WI38 (cell line): ENCODE data around the gene MRPS26.

Experiments
- H3K4me3 ChIP-seq: 2 replicates; pipeline ENCODE4 v1.5.1; 2011; ENCODE audit warnings: low read depth, mild to moderate bottlenecking, control low read depth, low read length
- TF ChIP-seq, protein P1 (sequence below): IDR thresholded peaks from 2 replicates; pipeline ENCODE4 v1.5.1; 2012; ENCODE audit warnings: low read depth, mild to moderate bottlenecking, control low read depth, low read length

Gene MRPS26

GRCh38 chr20:3031524-3032147 lies 14.2 kb upstream of the MRPS26 start:
- no peak overlapping the region for H3K4me3 ChIP-seq
- TF ChIP-seq, protein P1, sequence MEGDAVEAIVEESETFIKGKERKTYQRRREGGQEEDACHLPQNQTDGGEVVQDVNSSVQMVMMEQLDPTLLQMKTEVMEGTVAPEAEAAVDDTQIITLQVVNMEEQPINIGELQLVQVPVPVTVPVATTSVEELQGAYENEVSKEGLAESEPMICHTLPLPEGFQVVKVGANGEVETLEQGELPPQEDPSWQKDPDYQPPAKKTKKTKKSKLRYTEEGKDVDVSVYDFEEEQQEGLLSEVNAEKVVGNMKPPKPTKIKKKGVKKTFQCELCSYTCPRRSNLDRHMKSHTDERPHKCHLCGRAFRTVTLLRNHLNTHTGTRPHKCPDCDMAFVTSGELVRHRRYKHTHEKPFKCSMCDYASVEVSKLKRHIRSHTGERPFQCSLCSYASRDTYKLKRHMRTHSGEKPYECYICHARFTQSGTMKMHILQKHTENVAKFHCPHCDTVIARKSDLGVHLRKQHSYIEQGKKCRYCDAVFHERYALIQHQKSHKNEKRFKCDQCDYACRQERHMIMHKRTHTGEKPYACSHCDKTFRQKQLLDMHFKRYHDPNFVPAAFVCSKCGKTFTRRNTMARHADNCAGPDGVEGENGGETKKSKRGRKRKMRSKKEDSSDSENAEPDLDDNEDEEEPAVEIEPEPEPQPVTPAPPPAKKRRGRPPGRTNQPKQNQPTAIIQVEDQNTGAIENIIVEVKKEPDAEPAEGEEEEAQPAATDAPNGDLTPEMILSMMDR: no peak

DNA sequence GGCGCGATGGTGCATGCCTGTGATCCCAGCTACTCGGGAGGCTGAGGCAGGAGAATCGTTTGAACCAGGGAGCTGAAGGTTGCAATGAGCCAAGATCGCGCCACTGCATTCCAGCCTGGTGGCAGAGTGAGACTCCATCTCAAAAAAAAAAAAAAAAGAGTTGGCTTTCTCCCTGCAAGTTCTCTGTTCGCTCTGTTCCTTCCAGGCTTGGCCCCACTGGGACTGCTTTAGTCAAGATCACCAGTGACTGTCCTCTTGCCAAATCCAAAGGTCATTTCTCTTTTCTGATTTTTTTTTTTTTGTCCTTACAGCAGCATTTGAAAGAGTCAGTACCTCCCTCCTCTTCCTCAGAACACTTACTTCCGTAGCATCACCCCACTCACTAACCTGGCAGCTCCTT lies 13.2 kb upstream of the MRPS26 start:
- TF ChIP-seq, protein P1: no peak

DNA sequence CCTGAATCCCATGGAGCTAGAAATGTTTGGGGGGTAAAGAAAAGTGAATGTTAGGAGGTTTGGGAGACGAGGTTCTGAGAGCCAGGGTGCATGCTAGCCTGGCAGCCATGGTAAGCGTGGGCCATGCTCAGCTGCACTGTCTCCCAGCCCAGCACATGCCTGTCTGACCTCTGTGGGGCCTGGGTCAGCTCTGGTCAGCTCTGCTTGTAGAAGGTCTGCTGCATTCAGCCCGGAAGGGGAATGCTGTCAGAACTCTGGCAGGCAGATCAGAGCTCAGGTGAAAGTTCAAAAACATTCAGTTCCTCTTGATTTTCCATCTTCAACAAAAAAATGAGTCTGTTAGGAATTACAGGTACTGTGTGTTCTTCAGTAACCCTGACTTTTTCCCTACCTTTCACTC lies 8.2 kb upstream of the MRPS26 start:
- TF ChIP-seq, protein P1: no peak

More for the DNA sequence above, 13.2 kb upstream of the MRPS26 start:
- H3K4me3 ChIP-seq: no peak overlapping the region

DNA sequence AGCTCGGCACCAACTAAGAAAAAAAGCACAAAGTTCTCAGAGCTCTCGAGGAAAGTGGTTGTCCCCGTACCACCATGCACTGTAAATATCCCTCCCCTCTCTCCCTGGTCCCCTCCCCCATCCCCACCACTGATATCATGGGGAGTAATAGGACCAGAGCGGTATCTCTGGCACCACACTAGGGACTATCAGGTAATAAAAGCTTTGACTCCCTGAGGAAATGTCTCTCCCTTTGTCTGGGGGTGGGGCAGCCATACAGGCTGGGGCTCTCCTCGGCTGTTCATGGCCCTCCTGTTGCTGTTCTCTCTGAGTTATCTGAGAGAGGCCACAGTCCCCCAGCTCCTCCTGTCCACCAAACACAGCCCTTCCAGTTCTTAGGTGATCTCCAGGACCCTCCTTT lies 7.4 kb upstream of the MRPS26 start:
- TF ChIP-seq, protein P1: no peak
- no peak overlapping the region for H3K4me3 ChIP-seq

More for the DNA sequence above, 8.2 kb upstream of the MRPS26 start:
- no peak overlapping the region for H3K4me3 ChIP-seq

GRCh38 chr20:3039426-3039825 lies 6.4 kb upstream of the MRPS26 start:
- TF ChIP-seq, protein P1: no peak
- H3K4me3 ChIP-seq: no peak overlapping the region

- TF ChIP-seq, protein P1: no peak
- H3K4me3 ChIP-seq: no peak overlapping the region
Observed at GRCh38 chr20:3040086-3040485, 5.8 kb upstream of the MRPS26 start.

DNA sequence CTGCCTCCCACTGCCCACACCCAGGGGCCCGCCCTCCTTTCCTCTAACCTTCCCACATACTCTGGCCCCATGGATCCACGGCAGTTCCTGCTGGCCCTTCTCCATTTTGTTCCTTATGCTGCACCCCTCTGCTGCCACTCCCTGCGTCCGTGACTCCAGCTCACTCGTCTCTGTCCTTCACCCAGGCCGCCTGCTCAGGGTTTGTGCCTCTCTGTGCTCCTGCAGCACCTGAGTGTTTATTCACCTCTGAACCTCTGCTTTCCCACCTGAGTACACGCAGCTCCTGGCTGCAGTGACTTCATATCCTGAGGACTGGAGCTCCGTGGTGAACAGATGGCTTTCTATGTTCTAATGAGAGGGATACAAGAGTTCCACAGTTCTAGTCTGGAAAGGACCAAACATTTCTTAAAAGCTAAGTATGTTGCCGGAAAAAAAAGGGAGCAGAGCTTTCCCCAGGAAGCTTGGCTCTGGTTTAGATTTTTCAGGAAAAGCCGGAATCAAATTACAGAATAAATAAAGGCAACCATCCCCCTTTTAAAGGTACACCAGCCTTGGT lies 3.9 kb upstream of the MRPS26 start:
- H3K4me3 ChIP-seq: no peak overlapping the region
- TF ChIP-seq, protein P1: no peak
